Measurements from ENCODE around the gene LGR5.
"Not testable (repeated sequence)": the region's sequence is repeated elsewhere in the genome, so short reads cannot be mapped to it uniquely, and the experiment has no call there.

The LGR5 gene

DNA sequence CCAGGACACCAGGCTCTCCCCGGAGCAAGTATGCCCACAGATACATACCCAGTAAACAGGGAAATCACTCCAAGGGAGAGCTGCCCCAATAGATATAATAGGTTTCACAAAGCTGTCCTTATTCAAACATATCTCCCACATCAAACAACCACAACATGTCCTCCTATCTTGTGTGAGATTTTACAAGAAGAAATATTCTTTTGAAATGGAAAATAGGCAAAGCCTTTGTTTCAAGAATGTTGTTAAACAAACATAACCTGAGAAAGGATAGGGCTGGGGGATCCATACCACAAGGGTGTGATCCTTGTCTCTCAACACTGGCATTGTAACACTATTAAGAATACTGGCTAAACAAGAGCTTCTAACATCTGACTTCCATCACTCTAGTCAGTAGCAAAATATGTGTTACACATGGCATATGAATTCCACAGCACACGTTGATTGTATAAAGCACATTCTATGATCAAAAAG is 32.9 kb downstream of the LGR5 start:
- no peak for DNase-seq (ENCODE audit: low read depth, low spot score)

DNA sequence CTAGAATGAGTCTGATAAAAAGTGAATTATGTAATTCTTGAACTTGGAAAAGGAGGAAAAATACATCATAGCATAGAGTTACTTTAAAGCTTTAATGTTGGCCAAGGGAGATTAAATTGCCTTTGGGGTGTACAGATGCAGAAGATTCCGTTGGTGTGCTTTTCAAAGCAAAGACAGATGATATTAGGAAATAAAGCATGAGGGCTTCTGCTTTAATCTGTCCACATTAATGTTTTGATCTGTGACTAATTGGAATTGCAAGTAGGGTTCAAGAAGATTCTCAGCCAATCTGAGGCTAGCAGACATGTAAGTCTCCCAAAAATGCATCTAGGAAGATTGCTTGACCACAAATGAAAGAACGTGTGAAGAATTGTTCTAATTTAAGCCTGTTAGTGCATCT is 35.2 kb downstream of the LGR5 start:
- no peak for DNase-seq (ENCODE audit: low read depth, low spot score)

DNA sequence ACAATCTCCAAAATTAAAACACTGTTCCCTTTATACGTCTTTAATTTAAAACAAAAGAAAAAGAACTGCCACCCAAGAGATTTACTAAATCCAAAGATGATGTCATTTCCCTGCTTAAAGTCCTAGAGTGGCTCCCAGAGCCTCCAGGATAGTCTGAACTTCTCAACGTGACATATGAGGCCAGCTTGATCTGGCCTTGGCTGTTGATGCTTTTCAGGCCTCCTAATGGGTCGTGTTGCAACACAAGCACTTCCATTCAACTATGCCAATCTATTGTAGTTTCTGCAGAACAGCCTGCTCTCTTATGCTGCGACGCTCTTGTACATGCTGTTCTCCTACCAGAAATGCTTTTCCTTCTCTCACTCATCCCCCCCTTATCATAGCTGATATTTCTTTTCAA is 35.7 kb downstream of the LGR5 start:
- peak; percentile 6 for DNase-seq (ENCODE audit: low read depth, low spot score)

DNA sequence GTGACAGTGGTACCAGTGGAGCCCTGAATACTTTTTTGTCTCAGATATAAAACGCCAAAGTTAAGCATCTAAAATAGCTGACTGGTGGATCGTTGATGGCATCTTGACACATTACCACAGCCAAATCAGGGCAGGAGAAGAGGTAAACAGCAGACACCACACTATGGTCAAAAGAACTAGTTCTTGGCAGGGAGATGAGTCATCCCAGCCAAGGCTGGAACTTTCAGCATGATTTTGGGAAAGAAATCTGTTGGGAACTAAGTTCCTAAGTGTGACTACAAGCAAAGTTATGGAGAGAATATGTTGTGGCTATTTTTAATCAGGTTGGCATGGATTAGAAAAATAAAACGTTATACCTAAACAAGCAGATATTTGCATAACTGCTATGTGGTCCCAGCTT is 36.9 kb downstream of the LGR5 start:
- DNase-seq (ENCODE audit: low read depth, low spot score) = no peak

DNA sequence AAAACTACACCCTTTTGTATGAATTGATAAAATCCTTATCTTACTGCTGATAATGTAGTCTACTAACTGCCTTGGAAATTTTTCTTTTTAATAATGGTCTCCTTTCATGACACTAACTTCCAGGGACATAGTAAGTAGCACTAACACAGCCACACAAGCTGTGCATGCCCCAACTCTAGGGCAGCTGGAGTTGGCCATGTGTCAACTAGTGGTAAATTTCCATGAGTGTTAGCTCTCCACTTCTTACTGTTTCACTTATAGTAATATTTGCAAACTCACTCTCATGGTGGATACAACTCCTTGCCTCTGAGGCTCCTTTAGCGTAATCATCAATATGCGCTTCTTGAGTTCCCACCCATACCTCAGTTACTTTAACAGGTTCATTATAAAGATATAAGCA is 38.0 kb downstream of the LGR5 start:
- DNase-seq (ENCODE audit: low read depth, low spot score) = no peak

DNA sequence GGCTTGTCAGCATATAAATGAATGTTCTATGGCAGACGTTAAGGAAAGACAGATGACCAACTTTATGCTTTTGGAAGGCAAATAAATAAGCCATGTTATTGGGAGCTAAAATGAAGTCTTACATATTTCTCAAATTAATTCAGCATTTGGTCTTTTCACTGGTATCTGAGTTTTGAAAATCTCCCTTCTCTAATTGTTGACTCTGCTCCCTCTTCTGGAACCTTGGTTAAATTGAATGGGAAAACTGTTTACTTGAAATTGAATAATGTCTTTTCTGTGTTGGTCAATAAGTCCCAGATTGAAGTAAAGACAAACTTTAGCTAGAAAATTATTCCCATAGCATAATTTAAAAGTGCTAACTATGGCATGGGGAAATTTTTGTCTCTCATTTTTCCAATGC is 38.7 kb downstream of the LGR5 start:
- no peak for DNase-seq (ENCODE audit: low read depth, low spot score)

DNA sequence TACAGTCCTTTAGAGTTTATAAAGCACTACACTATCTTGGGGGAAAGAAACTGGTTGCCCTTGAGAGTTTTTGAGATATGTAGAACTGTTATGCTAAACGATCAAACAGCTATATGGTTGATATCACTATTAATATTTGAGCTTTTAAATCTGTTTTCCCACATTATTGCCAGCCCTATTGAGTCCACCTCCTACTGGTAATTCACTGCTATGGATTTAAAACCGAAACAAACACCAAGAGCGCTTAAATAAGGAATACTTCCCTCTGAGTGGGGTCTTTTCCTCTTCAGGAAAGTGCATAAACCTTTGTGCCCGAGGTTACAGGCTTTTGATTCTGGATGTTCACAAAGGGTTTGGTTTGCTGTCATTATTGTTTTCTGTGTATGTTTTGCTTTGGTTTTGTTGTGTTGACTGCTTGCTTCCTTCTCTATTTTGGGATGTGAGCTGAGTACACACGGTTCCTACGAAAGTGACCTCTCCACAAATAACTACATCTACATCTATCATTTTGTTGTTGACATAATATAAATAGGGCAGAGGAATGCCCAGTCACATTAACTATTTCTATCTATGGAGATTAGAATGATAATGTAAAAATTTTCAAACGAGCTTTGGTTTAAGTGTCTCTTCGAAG is 44.8 kb downstream of the LGR5 start:
- DNase-seq (ENCODE audit: low read depth, low spot score) = no peak

DNA sequence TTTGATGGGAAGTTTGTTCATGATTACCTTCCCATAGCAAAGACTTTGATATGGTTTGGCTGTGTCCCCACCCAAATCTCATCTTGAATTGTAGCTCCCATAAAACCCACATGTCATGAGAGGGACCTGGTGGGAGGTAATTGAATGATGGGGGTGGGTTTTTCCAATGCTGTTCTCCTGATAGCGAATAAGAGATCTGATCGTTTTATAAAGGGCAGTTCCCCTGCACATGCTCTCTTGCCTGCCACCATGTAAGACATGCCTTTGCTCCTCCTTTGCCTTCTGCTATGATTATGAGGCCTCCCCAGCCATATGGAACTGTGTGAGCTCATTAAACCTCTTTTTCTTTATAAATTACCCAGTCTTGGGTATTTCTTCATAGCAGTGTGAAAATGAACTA is 51.2 kb downstream of the LGR5 start:
- DNase-seq (ENCODE audit: low read depth, low spot score) = not testable (repeated sequence)

DNA sequence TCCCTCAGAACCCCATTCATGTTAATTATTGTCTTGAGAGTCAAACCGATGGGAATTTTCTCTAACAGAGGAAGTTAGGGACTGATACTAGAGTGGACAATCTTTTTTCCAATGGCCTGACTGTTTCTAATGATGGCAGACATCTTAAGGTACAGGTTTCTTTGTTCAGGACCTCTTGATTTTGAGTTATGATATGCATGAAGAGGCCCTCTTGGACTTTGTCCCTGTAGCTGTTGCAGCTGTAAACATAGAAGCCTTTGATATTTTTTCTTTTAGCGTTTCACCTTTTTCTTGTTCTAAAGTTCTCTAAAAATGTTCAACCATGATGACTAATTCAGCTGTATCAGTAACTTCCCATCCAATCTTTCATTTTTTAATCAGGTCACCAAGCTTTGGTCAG is 53.0 kb downstream of the LGR5 start:
- no peak for DNase-seq (ENCODE audit: low read depth, low spot score)

DNA sequence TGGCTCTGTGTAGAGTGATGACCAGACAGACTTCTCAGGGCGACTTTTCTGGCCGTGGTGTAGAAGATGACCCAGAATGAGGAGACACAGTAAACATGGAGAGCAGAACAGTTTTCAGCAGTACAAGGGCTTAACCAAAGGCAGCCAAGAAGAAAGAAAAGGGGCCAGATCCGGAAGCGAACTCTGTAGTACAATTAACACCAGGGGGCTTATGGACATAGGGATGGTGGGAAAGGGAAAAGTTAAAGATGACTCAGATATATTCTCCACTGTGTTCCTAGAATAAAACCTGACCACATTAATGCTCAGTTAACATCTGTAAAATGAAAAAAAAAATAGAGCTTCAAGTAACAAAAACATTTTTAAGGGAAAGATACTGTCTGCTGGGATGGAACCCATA is 60.2 kb downstream of the LGR5 start:
- DNase-seq (ENCODE audit: low read depth, low spot score) = no peak

DNA sequence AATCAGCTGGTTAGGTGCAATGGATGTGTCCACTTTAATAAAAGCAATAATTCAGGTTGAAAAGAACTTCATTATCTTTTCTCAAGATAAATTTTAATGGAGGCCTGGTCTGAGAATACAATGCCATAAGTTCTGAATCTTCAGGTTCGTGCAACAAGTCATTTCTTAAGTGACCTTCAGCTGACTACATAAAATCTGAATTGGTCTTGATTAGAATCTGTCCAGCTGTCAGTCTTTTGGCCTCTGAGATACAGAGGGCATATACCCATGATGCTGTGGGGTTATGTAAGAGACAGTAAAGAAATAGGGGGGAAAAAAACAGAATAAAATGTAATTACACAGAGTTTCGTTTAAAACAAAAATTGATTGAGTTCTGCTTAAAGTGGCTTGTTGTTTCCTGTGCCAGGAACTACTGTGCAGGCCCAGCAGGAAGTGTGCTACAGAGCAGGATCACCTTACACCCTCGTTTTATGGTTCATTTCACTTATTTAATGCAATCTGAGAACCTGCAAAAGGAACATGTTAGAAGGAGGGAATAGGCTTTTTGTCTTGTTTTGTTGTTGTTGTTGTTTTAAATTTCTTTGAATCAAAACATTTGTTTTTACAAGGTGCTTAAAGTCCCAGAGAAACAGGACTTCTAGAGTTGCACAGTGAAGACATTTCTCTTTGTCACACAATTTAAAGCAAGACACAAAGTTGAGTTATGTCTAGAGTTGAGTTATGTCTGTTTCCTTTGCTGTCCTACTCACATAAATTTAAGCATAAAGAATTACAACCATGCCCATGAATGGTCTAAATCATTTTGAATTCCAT is 64.2 kb downstream of the LGR5 start:
- no peak for DNase-seq (ENCODE audit: low read depth, low spot score)

DNA sequence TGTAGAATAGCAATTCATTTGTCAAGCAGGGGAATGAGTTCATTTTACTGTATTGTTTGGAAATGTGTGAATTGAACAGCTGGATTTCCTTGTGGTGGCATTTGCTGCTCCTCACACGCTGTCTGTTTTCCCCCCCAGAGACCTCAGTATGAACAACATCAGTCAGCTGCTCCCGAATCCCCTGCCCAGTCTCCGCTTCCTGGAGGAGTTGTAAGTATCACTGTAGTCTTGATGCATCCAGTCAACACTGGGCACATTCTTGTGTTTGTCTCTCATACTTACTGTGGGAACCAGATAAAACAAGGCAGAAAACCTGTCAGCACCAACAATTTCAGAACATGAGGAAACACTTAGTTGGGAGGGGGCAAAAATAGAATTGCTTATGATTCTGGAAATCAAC is 64.9 kb downstream of the LGR5 start:
- no peak for DNase-seq (ENCODE audit: low read depth, low spot score)

DNA sequence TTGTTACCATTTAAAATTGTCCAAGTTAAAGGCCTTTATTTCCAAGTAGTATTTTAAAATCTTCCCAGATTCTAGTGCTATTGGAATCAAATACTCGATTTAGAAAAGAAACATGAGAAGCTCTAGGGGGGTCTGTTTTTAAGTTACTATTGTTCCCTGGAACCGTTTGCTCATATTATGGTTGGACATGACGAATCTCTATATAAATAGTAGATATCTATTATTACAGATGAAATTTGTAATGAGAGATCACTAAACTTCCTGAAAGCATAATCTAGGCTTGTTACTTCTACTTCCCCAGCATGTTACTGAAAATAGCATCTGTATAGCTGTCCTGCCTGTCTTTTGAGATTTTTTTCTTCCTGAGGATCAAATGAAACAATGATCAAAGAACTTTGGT is 70.1 kb downstream of the LGR5 start:
- DNase-seq (ENCODE audit: low read depth, low spot score) = no peak

DNA sequence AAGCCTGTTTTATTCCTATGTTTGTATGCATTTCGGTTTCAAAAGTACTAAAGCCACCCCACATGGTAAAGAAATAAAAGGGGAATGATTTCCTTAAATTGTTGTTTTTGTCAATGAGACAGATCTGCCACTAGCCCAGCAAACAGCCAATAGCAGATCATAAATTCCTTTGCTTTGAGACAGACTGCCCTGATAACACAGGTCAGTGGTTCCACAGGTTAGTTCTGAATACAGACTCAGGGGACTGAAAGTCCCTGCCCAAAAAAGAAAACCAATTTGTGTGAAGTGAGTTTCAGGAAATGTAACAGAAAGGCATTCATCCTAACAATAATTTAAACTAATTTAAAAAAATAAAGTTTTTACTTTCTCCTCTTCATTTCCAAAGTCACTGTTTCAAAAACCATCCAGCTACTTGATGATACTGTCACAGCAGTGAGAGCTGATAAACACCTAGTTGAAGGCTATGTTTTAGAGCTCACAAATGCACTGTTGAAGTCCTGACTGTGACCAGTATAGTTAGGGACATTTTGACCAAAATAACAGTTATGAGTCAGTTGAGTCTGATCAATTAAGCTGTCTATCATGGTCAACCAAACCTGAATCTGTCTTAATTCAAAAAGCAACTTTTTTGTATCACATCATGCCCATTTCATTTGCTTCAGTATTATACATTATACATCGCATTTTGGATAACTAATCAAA is 77.7 kb downstream of the LGR5 start:
- no peak for DNase-seq (ENCODE audit: low read depth, low spot score)

DNA sequence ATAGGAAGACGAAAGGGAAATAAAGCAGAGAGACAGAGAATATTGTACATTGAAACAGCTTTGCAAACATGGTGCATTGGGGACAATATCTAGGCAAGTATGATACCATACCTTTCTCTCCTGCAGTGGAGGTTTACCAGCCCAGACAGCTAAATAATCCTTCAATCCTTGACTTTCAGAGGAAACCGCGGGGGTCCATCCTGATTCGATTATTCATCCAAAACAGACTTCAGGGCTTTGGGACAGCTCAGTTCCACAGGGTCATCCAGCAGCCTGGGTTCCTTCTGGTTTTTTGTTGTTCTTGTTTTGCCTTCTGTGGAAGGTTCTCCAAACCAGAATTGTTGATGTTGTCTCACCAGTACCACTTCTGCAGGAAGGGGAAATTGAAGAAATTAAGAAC is 81.5 kb downstream of the LGR5 start:
- no peak for DNase-seq (ENCODE audit: low read depth, low spot score)

DNA sequence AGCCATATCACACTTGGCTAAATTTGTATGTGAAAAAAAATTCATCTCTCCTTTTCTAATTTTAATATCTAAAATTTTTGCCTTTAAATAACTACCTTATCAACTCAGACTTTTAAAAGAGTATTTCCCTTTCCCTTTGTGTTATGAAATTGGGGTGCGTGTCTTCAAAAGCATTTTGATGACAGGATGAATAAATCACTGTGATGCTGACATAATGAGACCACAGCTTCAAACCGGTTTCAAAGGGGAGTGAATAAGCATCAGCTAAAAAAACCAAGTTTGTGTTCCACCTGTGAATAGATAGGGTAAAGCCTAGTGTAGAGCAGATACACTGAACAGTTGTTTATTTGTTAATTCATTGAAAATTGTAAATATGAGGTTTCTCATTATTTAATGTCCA is 85.0 kb downstream of the LGR5 start:
- DNase-seq (ENCODE audit: low read depth, low spot score) = no peak

DNA sequence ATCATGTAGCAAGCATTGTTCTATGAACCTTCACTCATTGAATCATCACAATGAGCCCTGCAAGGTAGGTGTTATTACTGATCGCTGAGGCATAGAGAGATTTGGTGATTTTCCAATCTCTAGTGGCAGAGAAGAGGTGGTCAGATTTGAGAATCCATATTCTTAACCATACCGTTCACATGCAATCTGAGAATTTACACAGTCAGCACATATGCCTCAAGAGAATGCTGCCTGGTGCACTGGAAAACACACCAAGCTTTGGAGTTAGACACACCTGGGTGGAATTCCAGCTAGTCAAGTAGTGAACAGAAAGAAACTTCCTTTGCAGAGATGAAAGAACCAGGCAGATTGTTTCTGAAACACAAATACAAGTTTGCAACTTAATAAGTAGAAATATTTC is 94.1 kb downstream of the LGR5 start:
- DNase-seq (ENCODE audit: low read depth, low spot score) = no peak

DNA sequence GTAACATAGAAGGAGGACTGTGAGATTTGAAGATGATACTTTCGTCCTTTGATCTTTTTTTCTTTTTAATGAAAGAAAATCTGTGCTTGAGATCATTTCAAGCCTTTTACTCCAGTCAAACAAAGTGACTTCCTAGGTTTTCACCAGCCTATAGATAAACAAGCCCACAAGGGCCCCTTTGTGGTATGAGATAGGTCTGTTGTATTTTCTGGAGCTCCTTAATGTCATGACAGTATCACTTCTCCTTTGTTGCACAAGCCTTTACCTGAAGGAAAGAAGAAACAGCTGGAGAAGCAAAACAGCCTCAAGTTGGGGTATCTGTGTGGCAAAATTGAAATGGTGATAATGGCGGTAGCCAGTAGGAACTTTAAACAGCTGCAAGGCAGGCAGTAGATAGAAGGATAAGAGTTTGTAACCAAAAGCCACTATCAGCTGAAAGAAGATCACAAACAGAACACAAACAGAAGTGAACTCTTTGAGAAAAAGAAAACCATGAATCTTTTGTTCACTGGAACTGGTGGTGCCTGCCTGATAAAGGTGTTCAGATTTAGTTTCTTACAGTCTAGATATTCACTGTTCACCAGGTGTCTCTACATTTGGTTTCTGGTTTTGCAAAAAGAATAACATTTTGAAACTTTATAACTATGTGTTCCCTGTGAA is 96.8 kb downstream of the LGR5 start:
- no peak for DNase-seq (ENCODE audit: low read depth, low spot score)

DNA sequence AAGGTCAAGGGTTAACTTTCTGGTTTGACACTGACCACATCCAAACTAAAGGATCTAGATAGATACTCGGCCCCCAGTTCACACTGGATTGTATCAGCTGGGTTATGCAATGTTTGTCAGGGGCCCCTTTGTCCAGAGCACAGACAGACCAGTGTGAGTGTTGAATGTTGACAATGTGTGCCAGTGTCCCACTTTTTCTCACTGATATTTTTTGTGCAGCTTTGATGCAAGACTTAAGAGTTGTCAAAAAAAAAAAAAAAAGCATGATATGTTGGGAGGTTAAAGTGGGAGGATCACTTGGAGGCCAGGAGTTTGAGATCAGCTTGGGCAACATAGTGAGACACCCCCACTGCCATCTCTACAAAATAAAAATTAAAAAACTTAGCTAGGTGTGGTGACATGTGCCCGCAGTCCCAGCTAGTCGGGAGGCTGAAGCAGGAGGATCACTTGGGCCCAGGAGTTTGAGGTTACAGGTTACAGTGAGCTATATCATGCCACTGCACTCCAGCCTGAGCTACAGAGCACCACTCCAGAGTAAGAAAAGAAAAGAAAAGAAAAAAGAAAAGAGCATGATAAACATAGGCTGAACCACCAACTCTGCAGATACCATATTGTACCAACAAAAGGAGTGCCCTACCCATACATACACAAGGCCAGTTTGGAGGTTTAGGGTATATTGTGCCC is 97.5 kb downstream of the LGR5 start:
- DNase-seq (ENCODE audit: low read depth, low spot score) = no peak

DNA sequence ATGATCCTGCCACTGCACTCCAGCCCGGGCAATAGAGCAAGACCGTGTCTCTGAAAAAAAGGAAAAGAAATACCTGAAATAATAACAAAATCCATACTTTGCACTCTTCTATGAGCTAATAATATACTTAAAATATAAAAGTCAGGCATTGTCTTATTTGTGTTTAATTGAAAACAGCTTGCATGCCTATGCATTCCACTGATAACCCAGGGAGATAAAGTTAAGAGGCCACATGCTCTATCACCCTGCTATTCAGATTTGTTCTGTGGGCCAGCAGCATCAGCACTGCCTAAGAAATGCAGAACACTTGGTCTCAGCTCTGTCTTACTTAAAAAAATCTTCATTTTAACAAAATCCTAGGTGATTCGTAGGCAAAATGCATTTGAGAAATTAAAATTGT is 99.2 kb downstream of the LGR5 start:
- DNase-seq (ENCODE audit: low read depth, low spot score) = no peak

DNA sequence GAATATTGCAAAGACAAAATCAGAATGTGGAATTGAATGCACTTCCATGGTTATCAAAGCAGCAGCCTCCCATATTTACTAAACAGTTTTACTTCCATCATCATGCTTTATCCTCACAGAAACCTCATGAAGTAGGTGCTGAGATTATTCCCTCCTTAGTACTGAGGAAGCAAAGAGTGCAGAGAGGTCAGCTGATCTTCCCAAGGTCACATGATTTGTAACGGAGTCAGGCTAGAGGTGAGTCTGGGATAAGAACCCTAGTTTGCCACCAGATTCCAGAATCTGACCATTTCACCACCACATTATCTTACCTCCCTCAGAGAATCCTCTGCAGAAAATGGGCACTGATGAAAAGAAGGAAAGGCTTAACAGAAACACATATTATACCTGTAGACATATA is 102.0 kb downstream of the LGR5 start:
- no peak for DNase-seq (ENCODE audit: low read depth, low spot score)

Measured in ELF-1 (cell line).